Neural crest cell (in vitro differentiated cells): ENCODE data around the gene AGBL1. TPM values are rescaled to one million over a fixed set of nuclear protein-coding genes. Genes with fewer than 3 reads are reported as not detected.

Experiments used
- DNase-seq: peaks from one replicate; pipeline ENCODE4 v3.0.0; 2021; ENCODE audit warnings: low read depth, mixed read lengths, low spot score
- H3K27ac Mint-ChIP-seq: one replicate; pipeline ENCODE4 v1.8.0; 2021; ENCODE audit warnings: mild to moderate bottlenecking, mixed read lengths; ENCODE audit not compliant: unreplicated experiment
- H3K27me3 Mint-ChIP-seq: 2 replicates; pipeline ENCODE4 v1.8.0; 2021; ENCODE audit warnings: low read depth, mild to moderate bottlenecking, mixed read lengths
- H3K36me3 Mint-ChIP-seq: 2 replicates; pipeline ENCODE4 v1.8.0; 2021; ENCODE audit warnings: low read depth, mild to moderate bottlenecking, mixed read lengths
- H3K4me1 Mint-ChIP-seq: 2 replicates; pipeline ENCODE4 v1.8.0; 2021; ENCODE audit warnings: mixed read lengths
- H3K4me3 Mint-ChIP-seq: one replicate; pipeline ENCODE4 v1.8.0; 2021; ENCODE audit warnings: mild to moderate bottlenecking, mixed read lengths
- H3K9me3 Mint-ChIP-seq: 2 replicates; pipeline ENCODE4 v1.8.0; 2021; ENCODE audit warnings: mixed read lengths
- total RNA-seq: library from RNA; stranded (reverse); gene quantifications from 2 replicates; pipeline ENCODE4 v1.2.1, GENCODE V29; 2021
- TF ChIP-seq, protein P1 (sequence below): fragments of 200-600 bp; sonication (generic); conservative IDR thresholded peaks from 2 replicates; pipeline ENCODE4 v1.5.0; 2021; ENCODE audit warnings: antibody characterized with exemption, mild to moderate bottlenecking

AGBL1 gene
- total RNA-seq, 1 donor from 2014 or later = 0.05 TPM

DNA sequence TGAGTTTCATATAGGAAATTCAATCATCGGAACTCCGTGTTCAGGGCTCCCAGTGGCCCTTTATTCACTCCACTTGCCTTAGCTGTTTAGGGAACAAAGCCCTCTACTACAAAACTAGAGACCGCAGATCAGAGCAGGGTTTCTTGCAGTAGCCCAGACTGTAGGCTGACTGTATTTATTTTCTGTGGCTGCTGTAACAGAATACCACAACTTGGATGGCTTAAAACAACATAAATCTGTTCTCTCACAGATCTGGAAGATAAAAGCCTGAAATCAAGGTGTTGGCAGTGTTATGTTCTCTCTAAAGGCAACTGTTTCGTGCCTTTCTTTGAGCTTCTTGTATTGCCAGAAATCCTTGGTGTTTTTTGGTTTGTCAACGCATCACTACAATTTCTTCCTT lies 479.0 kb downstream of the AGBL1 start:
- Mint-ChIP-seq H3K27ac (no peak overlapping the region), H3K4me1 (peaks cover 22% of the 10 kb centered on the region), H3K4me3 (no peak overlapping the region), H3K27me3 (no peaks in the 10 kb centered on the region), H3K36me3 (no peaks in the 10 kb centered on the region), H3K9me3 (no peaks in the 10 kb centered on the region)
- TF ChIP-seq, protein P1, sequence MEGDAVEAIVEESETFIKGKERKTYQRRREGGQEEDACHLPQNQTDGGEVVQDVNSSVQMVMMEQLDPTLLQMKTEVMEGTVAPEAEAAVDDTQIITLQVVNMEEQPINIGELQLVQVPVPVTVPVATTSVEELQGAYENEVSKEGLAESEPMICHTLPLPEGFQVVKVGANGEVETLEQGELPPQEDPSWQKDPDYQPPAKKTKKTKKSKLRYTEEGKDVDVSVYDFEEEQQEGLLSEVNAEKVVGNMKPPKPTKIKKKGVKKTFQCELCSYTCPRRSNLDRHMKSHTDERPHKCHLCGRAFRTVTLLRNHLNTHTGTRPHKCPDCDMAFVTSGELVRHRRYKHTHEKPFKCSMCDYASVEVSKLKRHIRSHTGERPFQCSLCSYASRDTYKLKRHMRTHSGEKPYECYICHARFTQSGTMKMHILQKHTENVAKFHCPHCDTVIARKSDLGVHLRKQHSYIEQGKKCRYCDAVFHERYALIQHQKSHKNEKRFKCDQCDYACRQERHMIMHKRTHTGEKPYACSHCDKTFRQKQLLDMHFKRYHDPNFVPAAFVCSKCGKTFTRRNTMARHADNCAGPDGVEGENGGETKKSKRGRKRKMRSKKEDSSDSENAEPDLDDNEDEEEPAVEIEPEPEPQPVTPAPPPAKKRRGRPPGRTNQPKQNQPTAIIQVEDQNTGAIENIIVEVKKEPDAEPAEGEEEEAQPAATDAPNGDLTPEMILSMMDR = no peak
- no peak for DNase-seq

DNA sequence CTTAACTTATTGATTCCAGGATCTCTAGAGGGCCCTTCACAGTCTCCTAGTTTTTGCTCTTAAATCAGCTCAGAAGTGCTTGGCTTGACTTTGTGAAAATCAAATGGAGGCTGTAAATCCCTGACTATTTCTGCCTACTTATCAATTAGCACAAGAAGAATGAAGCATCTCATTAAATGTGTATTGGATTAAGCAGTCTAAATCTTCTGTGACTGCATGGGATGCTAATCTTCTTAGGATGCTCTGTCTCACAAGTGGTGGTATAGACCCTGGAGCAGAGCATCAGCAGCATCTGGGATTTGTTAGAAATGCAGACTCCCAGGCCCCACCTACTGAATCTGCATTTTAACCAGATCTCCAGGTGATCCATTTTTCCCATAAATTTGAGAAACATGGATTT lies 488.7 kb downstream of the AGBL1 start:
- no peak overlapping the region for H3K4me3 Mint-ChIP-seq
- TF ChIP-seq, protein P1 = no peak
- peaks cover 5% of the 10 kb centered on the region for H3K9me3 Mint-ChIP-seq
- H3K4me1 Mint-ChIP-seq = peaks cover 3% of the 10 kb centered on the region
- no peaks in the 10 kb centered on the region for H3K27me3 Mint-ChIP-seq
- DNase-seq = no peak
- H3K36me3 Mint-ChIP-seq = peaks cover 8% of the 10 kb centered on the region
- H3K27ac Mint-ChIP-seq = no peak overlapping the region

DNA sequence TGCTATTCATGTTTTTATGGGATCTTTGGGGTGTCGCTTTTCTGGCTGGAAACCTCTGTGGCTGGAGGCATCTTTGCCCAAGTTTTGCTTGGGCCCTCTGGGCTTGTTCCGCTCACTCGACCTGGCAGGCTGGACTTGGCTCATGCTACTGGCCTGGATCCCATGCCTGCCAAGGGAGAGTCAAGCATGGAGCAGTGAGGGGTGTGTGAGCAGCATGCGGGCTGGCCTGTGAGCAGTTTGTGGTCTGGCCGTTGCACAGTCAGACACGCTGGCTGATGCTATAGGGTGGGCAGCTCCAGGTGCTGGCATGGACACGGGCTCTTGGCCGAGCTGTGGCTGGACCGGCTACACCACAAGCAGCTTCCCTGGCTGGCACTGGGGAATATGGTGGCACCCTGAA lies 491.1 kb downstream of the AGBL1 start:
- Mint-ChIP-seq H3K4me3 (no peak overlapping the region), H3K9me3 (no peaks in the 10 kb centered on the region), H3K27ac (no peak overlapping the region), H3K27me3 (no peaks in the 10 kb centered on the region), H3K36me3 (peaks cover 3% of the 10 kb centered on the region), H3K4me1 (peaks cover 9% of the 10 kb centered on the region)
- DNase-seq = no peak
- TF ChIP-seq, protein P1 = no peak

DNA sequence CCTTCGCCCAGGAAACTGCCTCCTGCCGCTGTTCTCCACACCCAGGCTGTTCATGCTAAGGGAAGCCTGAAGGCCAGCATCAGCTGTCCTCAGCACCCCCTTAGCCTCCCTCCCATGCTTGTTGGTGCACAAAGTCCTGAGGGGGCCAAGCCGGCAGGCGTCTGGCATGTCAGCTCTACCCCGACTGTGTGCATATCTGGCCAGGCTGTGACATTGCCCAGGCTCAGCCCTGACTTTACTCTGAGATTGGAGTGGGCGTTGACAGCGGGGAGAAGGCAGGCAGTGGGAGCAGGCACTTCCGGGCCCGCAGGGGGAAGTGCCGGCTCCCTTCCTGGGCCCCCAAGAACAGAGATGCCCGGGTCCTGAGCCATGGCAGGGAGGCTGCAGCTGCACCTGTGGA lies 492.2 kb downstream of the AGBL1 start:
- Mint-ChIP-seq H3K27me3 (no peaks in the 10 kb centered on the region), H3K27ac (no peak overlapping the region), H3K36me3 (peaks cover 3% of the 10 kb centered on the region), H3K9me3 (no peaks in the 10 kb centered on the region), H3K4me3 (no peak overlapping the region), H3K4me1 (peaks cover 9% of the 10 kb centered on the region)
- TF ChIP-seq, protein P1 = no peak
- no peak for DNase-seq

DNA sequence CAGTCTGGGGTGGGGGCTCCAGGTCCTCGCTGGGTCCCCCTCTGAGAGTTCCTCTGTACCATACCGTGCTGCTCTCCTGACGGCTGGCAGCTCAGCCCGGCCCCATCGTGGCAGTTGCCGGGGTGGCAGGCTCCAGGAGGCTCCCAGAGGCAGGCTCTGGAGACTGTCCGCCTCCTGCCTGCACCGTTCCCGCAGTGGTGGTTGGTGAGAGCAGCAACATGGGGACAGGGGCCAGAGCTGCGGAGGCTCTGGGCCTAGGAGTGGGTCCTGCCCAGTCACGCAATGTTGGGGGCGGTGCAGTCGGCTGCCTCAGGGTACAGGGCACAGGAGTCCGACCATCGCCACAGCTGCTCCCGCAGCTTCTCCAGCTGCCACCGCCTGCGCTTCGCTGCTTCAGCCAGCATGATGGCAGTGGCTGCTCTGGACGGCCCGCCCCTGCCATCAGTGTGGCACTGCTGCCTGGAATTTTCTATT lies 492.7 kb downstream of the AGBL1 start:
- H3K9me3 Mint-ChIP-seq = no peaks in the 10 kb centered on the region
- DNase-seq = no peak
- H3K4me3 Mint-ChIP-seq = no peak overlapping the region
- H3K36me3 Mint-ChIP-seq = peaks cover 3% of the 10 kb centered on the region
- H3K27me3 Mint-ChIP-seq = no peaks in the 10 kb centered on the region
- TF ChIP-seq, protein P1 = no peak
- H3K27ac Mint-ChIP-seq = no peak overlapping the region
- peaks cover 9% of the 10 kb centered on the region for H3K4me1 Mint-ChIP-seq

DNA sequence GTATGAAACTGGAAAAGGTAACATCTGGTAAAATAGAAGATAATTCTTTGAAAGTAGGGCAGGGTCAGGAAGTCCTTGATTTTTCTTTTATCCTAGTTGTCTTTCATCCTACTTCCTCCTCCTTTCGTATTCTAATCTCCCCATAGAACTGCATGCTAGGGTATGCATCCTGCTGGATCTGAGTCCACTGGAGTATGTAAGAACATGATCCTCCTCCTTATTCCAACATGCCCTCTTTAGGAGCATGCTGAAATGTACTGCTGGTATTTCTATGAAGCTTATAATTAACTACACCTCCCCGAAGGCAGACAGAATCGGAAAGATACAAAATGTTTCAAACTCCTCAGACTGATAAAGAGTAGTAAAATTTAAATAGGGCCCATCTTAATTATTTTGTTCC lies 493.8 kb downstream of the AGBL1 start:
- Mint-ChIP-seq H3K27ac (no peak overlapping the region), H3K36me3 (peaks cover 3% of the 10 kb centered on the region), H3K4me3 (no peak overlapping the region), H3K4me1 (peaks cover 9% of the 10 kb centered on the region), H3K9me3 (no peaks in the 10 kb centered on the region), H3K27me3 (no peaks in the 10 kb centered on the region)
- no peak for DNase-seq
- TF ChIP-seq, protein P1 = no peak
